ENCODE measurements around the gene CDKN1C. TPM values are rescaled to one million over a fixed set of nuclear protein-coding genes. Genes with fewer than 3 reads are reported as not detected.

The CDKN1C gene
- polyA plus RNA-seq, 1 of the 3 experiments (the other 2 are of a cell fraction): 1.6 TPM

GRCh38 chr11:2870460-2870859, 15.1 kb downstream of the CDKN1C start (continued):
- TF ChIP-seq IRF3 (IDR thresholded peaks at IDR 0.05; ENCODE audit: low read depth, low read length) (no peak), EP300 (IDR thresholded peaks at IDR 0.05; ENCODE audit: borderline replicate concordance in 1 of 2, low read depth in 1 of 2, low read length in 1 of 2) (no peak)

GRCh38 chr11:2869561-2870427, 15.8 kb downstream of the CDKN1C start:
- Histone ChIP-seq H3F3A (replicated peaks; ENCODE audit: insufficient read depth) (no peaks in the 10 kb centered on the region), H3K36me3 (replicated peaks in 1 of 2; ENCODE audit: control insufficient read depth in 1 of 2, insufficient read depth in 2 of 2, low read length in 1 of 2) (no peaks in the 10 kb centered on the region), H3K9ac (no peak overlapping the region), H4K20me1 (ENCODE audit: insufficient read depth) (no peaks in the 10 kb centered on the region), H3K79me2 (ENCODE audit: insufficient read depth) (no peaks in the 10 kb centered on the region), H3K4me1 (ENCODE audit: control insufficient read depth in 1 of 2, insufficient read depth in 2 of 2, low read depth in 1 of 2, low read length in 1 of 2) (peaks cover 0 to 7% of the 10 kb centered on the region in 2 experiments; a peak in 1 of 4 replicates), H3K27me3 (ENCODE audit: insufficient read depth) (no peaks in the 10 kb centered on the region), H3K27ac (ENCODE audit: low read depth in 2 of 2, low read length in 1 of 2) (no peak overlapping the region), H3K9me3 (no peaks in the 10 kb centered on the region), H3K4me2 (no peak overlapping the region), H3K4me3 (ENCODE audit: low read depth in 2 of 2, low read length in 1 of 2) (no peak overlapping the region), H3K9me2 (no peaks in the 10 kb centered on the region), H2AFZ (ENCODE audit: low read depth) (no peak overlapping the region)
- 95% methylated on average over 33 of the region's 90 CpGs for WGBS (ENCODE audit: low lambda C conversion rate)
- ChIA-PET CTCF (interaction anchor here (0.6 kb wide), 1 partner anchor 15 kb away, joined by 3 read pairs; no protein-coding TSS in a partner anchor), POLR2A (no interaction called here)
- TF ChIP-seq CHD2 (IDR thresholded peaks at IDR 0.05; ENCODE audit: low read length, partially characterized antibody): no peak
- no peak for TF ChIP-seq IRF3 (IDR thresholded peaks at IDR 0.05; ENCODE audit: low read depth, low read length)
- no peak for TF ChIP-seq USF2 (IDR thresholded peaks at IDR 0.05; ENCODE audit: borderline replicate concordance, low read depth, low read length)
- TF ChIP-seq YY1 (IDR thresholded peaks at IDR 0.05; ENCODE audit: low read depth): no peak
- TF ChIP-seq RXRA (IDR thresholded peaks at IDR 0.05; ENCODE audit: borderline replicate concordance, low read depth): no peak
- no peak for TF ChIP-seq TAF1 (IDR thresholded peaks at IDR 0.05; ENCODE audit: borderline replicate concordance, low read depth, low read length)
- TF ChIP-seq FOXJ3 (CRISPR knock-in tag; IDR thresholded peaks at IDR 0.05): no peak
- no peak for TF ChIP-seq FOXM1 (IDR thresholded peaks at IDR 0.05; ENCODE audit: low read depth)
- no peak for DNase-seq

GRCh38 chr11:2869134-2869526, 16.4 kb downstream of the CDKN1C start:
- Histone ChIP-seq H3F3A (replicated peaks; ENCODE audit: insufficient read depth) (no peaks in the 10 kb centered on the region), H3K4me1 (ENCODE audit: control insufficient read depth in 1 of 2, insufficient read depth in 2 of 2, low read depth in 1 of 2, low read length in 1 of 2) (peaks cover 0 to 7% of the 10 kb centered on the region in 2 experiments; a peak in 1 of 4 replicates), H2AFZ (ENCODE audit: low read depth) (no peak overlapping the region), H3K79me2 (ENCODE audit: insufficient read depth) (no peaks in the 10 kb centered on the region), H4K20me1 (ENCODE audit: insufficient read depth) (no peaks in the 10 kb centered on the region), H3K4me2 (no peak overlapping the region), H3K4me3 (ENCODE audit: low read depth in 2 of 2, low read length in 1 of 2) (no peak overlapping the region), H3K9me3 (no peaks in the 10 kb centered on the region), H3K27me3 (ENCODE audit: insufficient read depth) (no peaks in the 10 kb centered on the region), H3K9ac (no peak overlapping the region), H3K9me2 (no peaks in the 10 kb centered on the region), H3K36me3 (replicated peaks in 1 of 2; ENCODE audit: control insufficient read depth in 1 of 2, insufficient read depth in 2 of 2, low read length in 1 of 2) (no peaks in the 10 kb centered on the region), H3K27ac (ENCODE audit: low read depth in 2 of 2, low read length in 1 of 2) (no peak overlapping the region)
- DNase-seq: no peak
- WGBS (ENCODE audit: low lambda C conversion rate): 90% methylated on average over 37 of the region's 37 CpGs
- POLR2A ChIA-PET: no interaction called here
- CTCF ChIA-PET: no interaction called here
- TF ChIP-seq POLR2AphosphoS5 (IDR thresholded peaks at IDR 0.05; ENCODE audit: low read depth, low read length): no peak
- no peak for TF ChIP-seq USF1 (IDR thresholded peaks at IDR 0.05; ENCODE audit: borderline replicate concordance, low read depth)
- TF ChIP-seq RXRA (IDR thresholded peaks at IDR 0.05; ENCODE audit: borderline replicate concordance, low read depth): no peak
- no peak for TF ChIP-seq TAF1 (IDR thresholded peaks at IDR 0.05; ENCODE audit: borderline replicate concordance, low read depth, low read length)
- TF ChIP-seq SIN3A (IDR thresholded peaks at IDR 0.05; ENCODE audit: borderline replicate concordance, low read depth, low read length): no peak
- TF ChIP-seq FOSL2 (IDR thresholded peaks at IDR 0.05; ENCODE audit: borderline replicate concordance, low read depth): no peak
- no peak for TF ChIP-seq GATA2 (CRISPR knock-in tag; IDR thresholded peaks at IDR 0.05)
- TF ChIP-seq REST (IDR thresholded peaks at IDR 0.05; ENCODE audit: low read depth, low read length): no peak

All from SK-N-SH (cell line).